ENCODE data around the gene SSH3. TPM values are rescaled to one million over a fixed set of nuclear protein-coding genes. Genes with fewer than 3 reads are reported as not detected.

Gene SSH3
- total RNA-seq, 1 donor from 2014 or later: 35.0 TPM

GRCh38 chr11:67286621-67287333, 16.6 kb upstream of the SSH3 start:
- Histone ChIP-seq H3K27me3 (ENCODE audit: control insufficient read depth, insufficient read depth, low read length) (no peaks in the 10 kb centered on the region), H3K36me3 (ENCODE audit: control insufficient read depth, insufficient read depth, low read length) (peaks cover 41% of the 10 kb centered on the region), H3K4me3 (ENCODE audit: low read depth, low read length) (no peak overlapping the region)
- FAIRE-seq (no peak), DNase-seq (ENCODE audit: low read depth) (no peak)
- TF ChIP-seq, protein P1, sequence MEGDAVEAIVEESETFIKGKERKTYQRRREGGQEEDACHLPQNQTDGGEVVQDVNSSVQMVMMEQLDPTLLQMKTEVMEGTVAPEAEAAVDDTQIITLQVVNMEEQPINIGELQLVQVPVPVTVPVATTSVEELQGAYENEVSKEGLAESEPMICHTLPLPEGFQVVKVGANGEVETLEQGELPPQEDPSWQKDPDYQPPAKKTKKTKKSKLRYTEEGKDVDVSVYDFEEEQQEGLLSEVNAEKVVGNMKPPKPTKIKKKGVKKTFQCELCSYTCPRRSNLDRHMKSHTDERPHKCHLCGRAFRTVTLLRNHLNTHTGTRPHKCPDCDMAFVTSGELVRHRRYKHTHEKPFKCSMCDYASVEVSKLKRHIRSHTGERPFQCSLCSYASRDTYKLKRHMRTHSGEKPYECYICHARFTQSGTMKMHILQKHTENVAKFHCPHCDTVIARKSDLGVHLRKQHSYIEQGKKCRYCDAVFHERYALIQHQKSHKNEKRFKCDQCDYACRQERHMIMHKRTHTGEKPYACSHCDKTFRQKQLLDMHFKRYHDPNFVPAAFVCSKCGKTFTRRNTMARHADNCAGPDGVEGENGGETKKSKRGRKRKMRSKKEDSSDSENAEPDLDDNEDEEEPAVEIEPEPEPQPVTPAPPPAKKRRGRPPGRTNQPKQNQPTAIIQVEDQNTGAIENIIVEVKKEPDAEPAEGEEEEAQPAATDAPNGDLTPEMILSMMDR (IDR thresholded peaks at IDR 0.05; ENCODE audit: insufficient read depth, low read length, severe bottlenecking): no peak

DNA sequence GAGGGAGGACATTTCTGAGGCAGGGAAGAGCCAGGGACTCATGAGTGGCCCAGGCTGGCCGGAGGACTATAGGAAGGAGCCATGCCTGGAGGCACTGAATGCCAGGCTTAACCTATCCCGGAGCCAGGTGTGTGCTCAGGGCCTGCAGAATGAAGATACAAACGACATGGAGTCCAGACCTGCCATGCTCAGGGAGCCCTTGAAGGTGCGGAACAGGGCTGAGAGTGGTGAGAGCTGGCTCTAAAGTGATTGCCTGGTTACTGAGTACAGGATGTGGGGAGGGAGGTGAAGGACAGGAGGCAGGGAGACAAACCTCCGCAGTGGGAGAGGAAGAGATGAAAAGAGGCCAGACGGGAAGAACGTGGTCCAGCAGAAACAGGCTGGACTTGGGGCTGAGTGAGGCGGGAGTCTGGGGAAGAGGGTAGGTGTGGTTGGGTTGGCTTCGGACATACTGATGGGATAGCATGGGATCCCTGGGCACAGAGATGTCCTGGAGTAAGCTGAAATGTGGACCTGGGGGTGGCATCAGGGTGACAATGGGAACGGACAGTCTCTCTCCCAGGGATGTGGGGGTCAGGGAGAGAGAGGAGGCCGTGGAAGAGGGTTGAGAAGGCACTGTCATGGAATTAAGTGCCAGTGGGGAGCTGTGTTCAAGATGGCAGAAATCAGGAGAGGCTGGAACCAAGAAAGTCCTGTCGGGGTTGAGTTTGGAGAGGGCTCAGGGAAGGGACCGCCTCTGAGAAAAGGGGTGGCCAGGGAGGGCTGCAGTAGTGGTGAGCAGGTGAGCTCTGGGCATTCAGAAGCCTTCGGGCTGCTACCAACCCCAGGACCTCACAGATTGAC, 15.8 kb upstream of the SSH3 start:
- DNase-seq (ENCODE audit: low read depth) (no peak), FAIRE-seq (peak; percentile 92)
- no peak overlapping the region for H3K4me3 ChIP-seq (ENCODE audit: low read depth, low read length)
- H3K36me3 ChIP-seq (ENCODE audit: control insufficient read depth, insufficient read depth, low read length): peaks cover 38% of the 10 kb centered on the region
- TF ChIP-seq, protein P1 (IDR thresholded peaks at IDR 0.05; ENCODE audit: insufficient read depth, low read length, severe bottlenecking): no peak
- no peaks in the 10 kb centered on the region for H3K27me3 ChIP-seq (ENCODE audit: control insufficient read depth, insufficient read depth, low read length)

- peak overlapping the region; percentile 80 for H3K4me3 ChIP-seq (ENCODE audit: low read depth, low read length)
- no peaks in the 10 kb centered on the region for H3K27me3 ChIP-seq (ENCODE audit: control insufficient read depth, insufficient read depth, low read length)
- H3K36me3 ChIP-seq (ENCODE audit: control insufficient read depth, insufficient read depth, low read length): peaks cover 34% of the 10 kb centered on the region
- DNase-seq (ENCODE audit: low read depth) (no peak), FAIRE-seq (no peak)
- TF ChIP-seq, protein P1 (IDR thresholded peaks at IDR 0.05; ENCODE audit: insufficient read depth, low read length, severe bottlenecking): no peak
Observed at GRCh38 chr11:67288198-67288451, 15.2 kb upstream of the SSH3 start.

- FAIRE-seq: no peak
- Histone ChIP-seq H3K36me3 (ENCODE audit: control insufficient read depth, insufficient read depth, low read length) (peaks cover 29% of the 10 kb centered on the region), H3K27me3 (ENCODE audit: control insufficient read depth, insufficient read depth, low read length) (no peaks in the 10 kb centered on the region), H3K4me3 (ENCODE audit: low read depth, low read length) (peak overlapping the region; percentile 80)
- peak; percentile 77 for DNase-seq (ENCODE audit: low read depth)
- TF ChIP-seq, protein P1 (IDR thresholded peaks at IDR 0.05; ENCODE audit: insufficient read depth, low read length, severe bottlenecking): no peak
Observed at GRCh38 chr11:67288452-67289225, 14.7 kb upstream of the SSH3 start.

- Histone ChIP-seq H3K27me3 (ENCODE audit: control insufficient read depth, insufficient read depth, low read length) (no peaks in the 10 kb centered on the region), H3K36me3 (ENCODE audit: control insufficient read depth, insufficient read depth, low read length) (peaks cover 24% of the 10 kb centered on the region), H3K4me3 (ENCODE audit: low read depth, low read length) (peak within 1 kb of the TSS; percentile 80)
- no peak for DNase-seq (ENCODE audit: low read depth)
- FAIRE-seq: no peak
- TF ChIP-seq, protein P1 (IDR thresholded peaks at IDR 0.05; ENCODE audit: insufficient read depth, low read length, severe bottlenecking): no peak
Observed at GRCh38 chr11:67289226-67289650, 14.1 kb upstream of the SSH3 start, which contains the start of gene ANKRD13D. Gene ANKRD13D, plus strand, starts transcription at chr11:67289303. Its CDS starts 158 bp downstream, at chr11:67289461.

All from bronchial epithelial cell (primary cell).